Medulla oblongata (tissue), 1 donor: ENCODE results near the gene KCNK6.
"Not testable (repeated sequence)": the region's sequence is repeated elsewhere in the genome, so short reads cannot be mapped to it uniquely, and the experiment has no call there.

Experiments used
- DNase-seq: peaks from one replicate; pipeline ENCODE4 v3.0.0-alpha.2; 2015; ENCODE audit errors: extremely low spot score

KCNK6 gene

GRCh38 chr19:38324431-38324830 is 4.8 kb downstream of the KCNK6 start:
- no peak for DNase-seq

GRCh38 chr19:38326591-38326990 is 6.9 kb downstream of the KCNK6 start:
- no peak for DNase-seq

- DNase-seq = no peak
These were observed 10.0 kb downstream of the KCNK6 start for GRCh38 chr19:38329651-38330050.

GRCh38 chr19:38331728-38332127 is 12.1 kb downstream of the KCNK6 start:
- DNase-seq = no peak

- DNase-seq = no peak
These were observed 13.6 kb downstream of the KCNK6 start for GRCh38 chr19:38333245-38333644.

- peak; percentile 97 for DNase-seq
These were observed 16.4 kb downstream of the KCNK6 start for GRCh38 chr19:38335949-38336637.

GRCh38 chr19:38336638-38337359 is 17.2 kb downstream of the KCNK6 start:
- DNase-seq = peak; percentile 93

GRCh38 chr19:38337360-38337653 is 17.7 kb downstream of the KCNK6 start:
- no peak for DNase-seq

GRCh38 chr19:38339011-38339410 is 19.4 kb downstream of the KCNK6 start:
- not testable (repeated sequence) for DNase-seq

- no peak for DNase-seq
These were observed 21.3 kb downstream of the KCNK6 start for GRCh38 chr19:38340927-38341326.

GRCh38 chr19:38346837-38347236 is 27.2 kb downstream of the KCNK6 start:
- no peak for DNase-seq

GRCh38 chr19:38350883-38351282 is 31.2 kb downstream of the KCNK6 start:
- DNase-seq = no peak

- DNase-seq = no peak
These were observed 32.3 kb downstream of the KCNK6 start for GRCh38 chr19:38351865-38352395.

- DNase-seq = no peak
These were observed 33.0 kb downstream of the KCNK6 start for GRCh38 chr19:38352611-38353010.

- no peak for DNase-seq
These were observed 36.4 kb downstream of the KCNK6 start for GRCh38 chr19:38355728-38356725.

GRCh38 chr19:38358071-38358470 is 38.4 kb downstream of the KCNK6 start:
- DNase-seq = no peak

GRCh38 chr19:38359242-38360021 is 39.8 kb downstream of the KCNK6 start:
- DNase-seq = no peak

- no peak for DNase-seq
These were observed 40.7 kb downstream of the KCNK6 start for GRCh38 chr19:38360351-38360750.

- DNase-seq = no peak
These were observed 41.4 kb downstream of the KCNK6 start for GRCh38 chr19:38360839-38361631.

- DNase-seq = peak; percentile 45
These were observed 42.0 kb downstream of the KCNK6 start for GRCh38 chr19:38361633-38362075.
